ENCODE measurements around the gene SNX19.
A peak's percentile ranks its signal among the peaks of the same experiment; 100 is the strongest.
"Not testable (repeated sequence)": the region's sequence is repeated elsewhere in the genome, so short reads cannot be mapped to it uniquely, and the experiment has no call there.

The SNX19 gene

GRCh38 chr11:130916238-130916855, at the start of gene SNX19:
SNX19 (minus strand) TSS chr11:130916479; CDS start chr11:130915939, 540 bp downstream.
- DNase-seq, result peak; percentile 83

GRCh38 chr11:130964058-130964792, 47.9 kb upstream of the SNX19 start:
- no peak for DNase-seq

- no peak for DNase-seq
Observed at GRCh38 chr11:130947889-130948288, 31.6 kb upstream of the SNX19 start.

- no peak for DNase-seq
Observed at GRCh38 chr11:130947481-130947880, 31.2 kb upstream of the SNX19 start.

GRCh38 chr11:130947058-130947457, 30.8 kb upstream of the SNX19 start:
- no peak for DNase-seq

GRCh38 chr11:130945896-130946295, 29.6 kb upstream of the SNX19 start:
- DNase-seq, result no peak

- no peak for DNase-seq
Observed at GRCh38 chr11:130940706-130941105, 24.4 kb upstream of the SNX19 start.

GRCh38 chr11:130937051-130937450, 20.8 kb upstream of the SNX19 start:
- no peak for DNase-seq

- no peak for DNase-seq
Observed at GRCh38 chr11:130932086-130932712, 15.9 kb upstream of the SNX19 start.

GRCh38 chr11:130924750-130925149, 8.5 kb upstream of the SNX19 start:
- DNase-seq, result no peak

GRCh38 chr11:130920612-130921011, 4.3 kb upstream of the SNX19 start:
- DNase-seq, result not testable (repeated sequence)

GRCh38 chr11:130918081-130918480, 1.8 kb upstream of the SNX19 start:
- no peak for DNase-seq

- no peak for DNase-seq
Observed at GRCh38 chr11:130916910-130917309, 631 bp upstream of the SNX19 start.

GRCh38 chr11:130915603-130916237, 559 bp downstream of the SNX19 start:
- no peak for DNase-seq

GRCh38 chr11:130913268-130913667, 3.0 kb downstream of the SNX19 start:
- DNase-seq, result no peak

- no peak for DNase-seq
Observed at GRCh38 chr11:130912552-130912951, 3.7 kb downstream of the SNX19 start.

- DNase-seq, result no peak
Observed at GRCh38 chr11:130911306-130911705, 5.0 kb downstream of the SNX19 start.

- no peak for DNase-seq
Observed at GRCh38 chr11:130909650-130910049, 6.6 kb downstream of the SNX19 start.

- peak; percentile 78 for DNase-seq
Observed at GRCh38 chr11:130908770-130909625, 7.3 kb downstream of the SNX19 start.

GRCh38 chr11:130908061-130908460, 8.2 kb downstream of the SNX19 start:
- DNase-seq, result no peak

- DNase-seq, result no peak
Observed at GRCh38 chr11:130907229-130907628, 9.1 kb downstream of the SNX19 start.

- DNase-seq, result no peak
Observed at GRCh38 chr11:130906616-130907015, 9.7 kb downstream of the SNX19 start.

- no peak for DNase-seq
Observed at GRCh38 chr11:130905512-130905911, 10.8 kb downstream of the SNX19 start.

All from NCI-H226 (cell line).